ENCODE results near the gene HNRNPUL1. TPM values are rescaled to one million over a fixed set of nuclear protein-coding genes. Genes with fewer than 3 reads are reported as not detected.

HNRNPUL1 gene
- total RNA-seq, 1 donor from 2014 or later: 244 TPM

DNA sequence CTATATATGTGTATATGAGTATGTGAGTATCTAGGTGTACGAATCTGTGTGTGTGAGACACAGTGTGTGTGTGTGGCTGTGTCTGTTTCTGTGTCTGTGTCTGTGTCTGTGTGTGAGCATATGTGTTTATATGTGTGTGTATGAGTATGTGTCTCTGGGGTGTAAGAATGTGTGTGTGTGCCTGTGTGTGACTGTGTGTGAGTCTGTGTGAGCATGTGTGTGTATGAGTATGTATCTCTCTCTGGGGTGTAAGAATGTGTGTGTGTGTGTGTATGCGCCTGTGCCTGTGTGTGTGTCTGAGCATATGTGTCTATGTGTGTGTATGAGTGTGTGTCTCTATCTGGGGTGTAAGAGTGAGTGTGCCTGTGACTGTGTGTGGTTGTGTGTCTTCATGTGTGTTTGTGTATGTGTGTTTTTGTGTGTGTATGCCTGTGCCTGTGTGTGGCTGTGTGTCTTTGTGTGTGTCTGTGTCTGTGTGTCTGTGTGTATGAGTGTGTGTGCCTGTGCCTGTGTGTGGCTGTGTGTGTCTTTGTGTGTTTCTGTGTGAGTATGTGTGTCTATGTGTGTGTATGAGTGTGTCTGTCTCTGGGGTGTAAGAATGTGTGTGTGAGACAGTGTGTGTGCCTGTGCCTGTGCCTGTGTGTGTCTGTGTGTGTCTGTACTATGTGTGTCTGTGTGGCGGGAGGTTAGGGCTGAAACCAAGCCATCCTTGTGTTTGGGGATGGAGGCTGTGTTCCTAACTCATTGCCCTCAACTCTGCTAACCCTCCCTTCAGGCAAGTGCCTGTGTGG, 33.9 kb upstream of the HNRNPUL1 start:
- Mint-ChIP-seq H3K4me3 (no peak overlapping the region), H3K27ac (no peak overlapping the region), H3K36me3 (no peaks in the 10 kb centered on the region), H3K27me3 (no peaks in the 10 kb centered on the region), H3K9me3 (no peaks in the 10 kb centered on the region), H3K4me1 (ENCODE audit: unreplicated experiment) (peaks cover 10% of the 10 kb centered on the region)
- TF ChIP-seq, protein P1, sequence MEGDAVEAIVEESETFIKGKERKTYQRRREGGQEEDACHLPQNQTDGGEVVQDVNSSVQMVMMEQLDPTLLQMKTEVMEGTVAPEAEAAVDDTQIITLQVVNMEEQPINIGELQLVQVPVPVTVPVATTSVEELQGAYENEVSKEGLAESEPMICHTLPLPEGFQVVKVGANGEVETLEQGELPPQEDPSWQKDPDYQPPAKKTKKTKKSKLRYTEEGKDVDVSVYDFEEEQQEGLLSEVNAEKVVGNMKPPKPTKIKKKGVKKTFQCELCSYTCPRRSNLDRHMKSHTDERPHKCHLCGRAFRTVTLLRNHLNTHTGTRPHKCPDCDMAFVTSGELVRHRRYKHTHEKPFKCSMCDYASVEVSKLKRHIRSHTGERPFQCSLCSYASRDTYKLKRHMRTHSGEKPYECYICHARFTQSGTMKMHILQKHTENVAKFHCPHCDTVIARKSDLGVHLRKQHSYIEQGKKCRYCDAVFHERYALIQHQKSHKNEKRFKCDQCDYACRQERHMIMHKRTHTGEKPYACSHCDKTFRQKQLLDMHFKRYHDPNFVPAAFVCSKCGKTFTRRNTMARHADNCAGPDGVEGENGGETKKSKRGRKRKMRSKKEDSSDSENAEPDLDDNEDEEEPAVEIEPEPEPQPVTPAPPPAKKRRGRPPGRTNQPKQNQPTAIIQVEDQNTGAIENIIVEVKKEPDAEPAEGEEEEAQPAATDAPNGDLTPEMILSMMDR (conservative IDR thresholded peaks at IDR 0.05): no peak
- no peak for DNase-seq (ENCODE audit: extremely low spot score, unreplicated experiment)

DNA sequence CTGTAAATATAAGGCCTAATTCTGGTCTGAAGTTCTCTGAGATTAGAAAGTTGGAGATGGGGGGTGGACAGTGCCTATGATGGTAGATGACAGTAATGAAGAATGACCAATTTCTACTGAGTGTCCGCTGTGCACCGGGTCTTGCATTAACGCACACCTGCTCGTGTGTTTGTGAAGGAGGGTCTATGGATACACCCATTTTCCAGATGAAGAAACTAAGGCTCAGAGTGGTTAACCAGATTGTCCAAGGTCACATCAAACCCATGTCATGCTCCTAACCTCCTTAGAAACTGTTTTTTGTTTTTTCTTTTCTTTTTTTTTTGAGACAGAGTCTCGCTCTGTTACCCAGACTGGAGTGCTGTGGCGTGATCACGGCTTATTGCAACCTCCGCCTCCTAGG, 31.5 kb upstream of the HNRNPUL1 start:
- Mint-ChIP-seq H3K27me3 (no peaks in the 10 kb centered on the region), H3K27ac (no peak overlapping the region), H3K4me3 (no peak overlapping the region), H3K36me3 (no peaks in the 10 kb centered on the region), H3K4me1 (ENCODE audit: unreplicated experiment) (no peaks in the 10 kb centered on the region), H3K9me3 (no peaks in the 10 kb centered on the region)
- TF ChIP-seq, protein P1 (conservative IDR thresholded peaks at IDR 0.05): no peak
- no peak for DNase-seq (ENCODE audit: extremely low spot score, unreplicated experiment)

DNA sequence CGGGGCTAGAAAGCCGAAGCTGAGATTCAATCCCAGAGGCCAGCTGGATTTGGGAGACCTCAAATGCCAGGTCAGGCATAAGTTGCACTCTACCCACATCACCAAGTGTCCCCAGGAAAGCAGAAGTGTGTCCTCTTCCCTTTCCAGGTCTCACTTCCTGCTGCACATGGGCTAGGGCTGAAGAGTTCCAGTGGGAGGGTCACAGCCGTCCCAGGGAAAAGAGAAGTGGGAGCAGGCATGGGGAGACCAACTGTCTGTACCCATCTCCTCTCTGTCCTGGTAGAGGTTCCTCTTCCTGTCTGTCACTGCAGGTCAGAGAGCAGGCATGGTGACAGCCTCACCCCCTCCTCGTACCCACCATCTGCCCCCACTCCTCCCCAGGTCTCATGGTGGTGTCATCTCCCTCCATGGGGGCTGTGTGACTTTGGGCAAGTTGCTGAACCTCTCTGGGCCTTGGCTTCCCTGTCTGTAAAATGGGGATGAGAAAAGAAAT, 30.4 kb upstream of the HNRNPUL1 start:
- Mint-ChIP-seq H3K27ac (no peak overlapping the region), H3K9me3 (no peaks in the 10 kb centered on the region), H3K4me1 (ENCODE audit: unreplicated experiment) (no peaks in the 10 kb centered on the region), H3K4me3 (no peak overlapping the region), H3K36me3 (no peaks in the 10 kb centered on the region), H3K27me3 (no peaks in the 10 kb centered on the region)
- TF ChIP-seq, protein P1 (conservative IDR thresholded peaks at IDR 0.05): no peak
- DNase-seq (ENCODE audit: extremely low spot score, unreplicated experiment): no peak

DNA sequence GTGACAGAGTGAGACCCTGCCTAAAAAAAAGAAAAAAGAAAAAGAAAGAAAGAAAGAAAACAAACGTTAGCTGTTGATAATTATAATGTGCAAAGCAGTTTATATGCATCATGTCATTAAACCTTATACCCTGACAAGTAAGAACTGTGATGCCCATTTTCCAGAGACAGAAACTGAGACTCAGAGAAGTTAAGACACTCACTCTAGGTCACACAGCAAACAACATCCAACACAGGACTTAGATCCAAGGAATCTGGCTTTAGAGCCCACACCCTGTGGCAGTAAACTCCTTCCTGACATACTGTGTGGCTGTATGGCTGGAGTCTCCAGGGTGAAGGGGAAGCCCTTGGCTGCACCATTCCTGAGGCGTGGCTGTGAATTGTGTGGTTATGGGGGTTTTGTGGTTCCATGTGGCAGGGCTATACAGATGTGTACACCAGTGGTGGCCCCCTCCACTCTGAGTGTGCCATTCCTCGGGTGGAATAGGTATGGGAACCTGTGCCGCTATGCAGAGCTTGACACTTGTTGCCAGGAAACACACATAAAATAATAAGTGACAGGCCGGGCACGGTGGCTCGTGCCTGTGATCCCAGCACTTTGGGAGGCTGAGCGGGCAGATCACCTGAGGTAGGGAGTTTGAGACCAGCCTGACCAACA, 29.5 kb upstream of the HNRNPUL1 start:
- H3K9me3 Mint-ChIP-seq: no peaks in the 10 kb centered on the region

DNA sequence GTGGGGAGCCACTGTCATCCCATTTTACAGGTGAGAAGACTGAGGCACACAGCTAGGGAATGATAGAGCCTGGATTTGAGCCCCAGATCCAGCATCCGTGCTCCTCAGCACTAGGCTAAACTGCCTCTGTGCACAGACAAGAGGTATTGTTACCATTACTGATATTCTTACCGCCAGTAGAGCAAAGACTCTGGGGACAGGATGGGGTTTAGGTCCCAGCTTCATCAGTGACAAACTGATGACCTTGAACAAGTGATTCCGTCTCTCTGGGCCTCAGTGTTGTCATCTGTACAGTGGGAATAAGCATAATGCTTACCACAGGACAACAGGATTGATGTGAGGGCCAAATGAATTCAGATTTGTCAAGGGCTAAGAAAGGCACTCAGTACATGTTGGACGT, 28.7 kb upstream of the HNRNPUL1 start:
- TF ChIP-seq, protein P1 (conservative IDR thresholded peaks at IDR 0.05): no peak
- H3K4me1 Mint-ChIP-seq (ENCODE audit: unreplicated experiment): no peaks in the 10 kb centered on the region
- no peaks in the 10 kb centered on the region for H3K9me3 Mint-ChIP-seq
- no peak overlapping the region for H3K27ac Mint-ChIP-seq
- H3K36me3 Mint-ChIP-seq: peaks cover 10% of the 10 kb centered on the region
- H3K4me3 Mint-ChIP-seq: no peak overlapping the region
- no peaks in the 10 kb centered on the region for H3K27me3 Mint-ChIP-seq
- no peak for DNase-seq (ENCODE audit: extremely low spot score, unreplicated experiment)

More for the DNA sequence above, 29.5 kb upstream of the HNRNPUL1 start:
- TF ChIP-seq, protein P1 (conservative IDR thresholded peaks at IDR 0.05): no peak
- Mint-ChIP-seq H3K27me3 (no peaks in the 10 kb centered on the region), H3K27ac (no peak overlapping the region), H3K4me3 (no peak overlapping the region), H3K4me1 (ENCODE audit: unreplicated experiment) (no peaks in the 10 kb centered on the region), H3K36me3 (peaks cover 4% of the 10 kb centered on the region)
- no peak for DNase-seq (ENCODE audit: extremely low spot score, unreplicated experiment)

Measured in type B pancreatic cell (in vitro differentiated cells).